ENCODE results near the gene LPAR5. TPM values are rescaled to one million over a fixed set of nuclear protein-coding genes. Genes with fewer than 3 reads are reported as not detected.

The LPAR5 gene
- total RNA-seq, 2 experiments from 2014 or later, result 2.8 to 3.0 TPM

GRCh38 chr12:6631549-6631961 is 4.2 kb downstream of the LPAR5 start:
- H3K27ac Mint-ChIP-seq, result peak overlapping the region; percentile 91
- H3K4me1 Mint-ChIP-seq (ENCODE audit: low read depth), result peaks cover 68% of the 10 kb centered on the region
- Histone ChIP-seq H3K27me3 (ENCODE audit: control insufficient read depth in 1 of 2, insufficient read depth in 2 of 2, low read length in 2 of 2) (no peaks in the 10 kb centered on the region), H3K4me3 (ENCODE audit: low read length) (peak overlapping the region; percentile 51), H3K4me1 (ENCODE audit: insufficient read depth, low read length) (peaks cover 78% of the 10 kb centered on the region), H3K27ac (ENCODE audit: low read depth in 1 of 2, low read length in 2 of 2) (peak overlapping the region; percentile 66 to 67), H3K9me3 (ENCODE audit: control insufficient read depth in 1 of 2, insufficient read depth in 1 of 2, low read length in 2 of 2) (no peaks in the 10 kb centered on the region), H3K36me3 (ENCODE audit: insufficient read depth, low read length) (no peaks in the 10 kb centered on the region)
- POLR2A ChIA-PET, result interaction anchor here (0.7 to 1.9 kb wide), 10 partner anchors 9 to 155 kb away, joined by 3 to 10 read pairs (median 4); partner anchors contain the start of genes COPS7A and ZNF384
- H3K4me3 Mint-ChIP-seq, result peak overlapping the region; percentile 78
- DNase-seq (peak in 3 of 14 experiments; percentile 28 to 61 (median 31)), ATAC-seq (ENCODE audit: poor library complexity) (peak; percentile 27)
- no peaks in the 10 kb centered on the region for H3K27me3 Mint-ChIP-seq
- intact Hi-C loops (cut with DNase I, micrococcal nuclease), result loop anchor here in 1 of 2 experiments (2.0 kb wide), 1 partner anchor 23 kb away; no protein-coding TSS in a partner anchor
- H3K9me3 Mint-ChIP-seq, result no peaks in the 10 kb centered on the region
- no peak for TF ChIP-seq CTCF (IDR thresholded peaks at IDR 0.05)
- no peaks in the 10 kb centered on the region for H3K36me3 Mint-ChIP-seq (ENCODE audit: low read depth)
- CTCF ChIA-PET, result no interaction called here

- H3K4me1 ChIP-seq (ENCODE audit: insufficient read depth, low read length), result peaks cover 70% of the 10 kb centered on the region
- intact Hi-C loops (cut with DNase I, micrococcal nuclease), result loop anchor here in 1 of 2 experiments (2.0 kb wide), 1 partner anchor 22 kb away; no protein-coding TSS in a partner anchor
- ChIA-PET CTCF (interaction anchor here (0.7 to 1.3 kb wide), 2 partner anchors 10 to 54 kb away, joined by 4 to 5 read pairs; no protein-coding TSS in a partner anchor), POLR2A (interaction anchor here (1.8 to 1.9 kb wide), 2 partner anchors 24 to 93 kb away, joined by 5 to 10 read pairs; partner anchors contain the start of gene COPS7A)
- Mint-ChIP-seq H3K27ac (peak overlapping the region; percentile 91), H3K36me3 (ENCODE audit: low read depth) (no peaks in the 10 kb centered on the region), H3K4me1 (ENCODE audit: low read depth) (peaks cover 64% of the 10 kb centered on the region), H3K9me3 (no peaks in the 10 kb centered on the region), H3K4me3 (peak overlapping the region; percentile 78), H3K27me3 (no peaks in the 10 kb centered on the region)
- ATAC-seq (ENCODE audit: poor library complexity) (no peak), DNase-seq (no peak)
- H3K27me3 ChIP-seq (ENCODE audit: control insufficient read depth in 1 of 2, insufficient read depth in 2 of 2, low read length in 2 of 2), result no peaks in the 10 kb centered on the region
- peak overlapping the region; percentile 66 to 67 for H3K27ac ChIP-seq (ENCODE audit: low read depth in 1 of 2, low read length in 2 of 2)
- H3K4me3 ChIP-seq (ENCODE audit: low read length), result peak overlapping the region; percentile 51
- no peaks in the 10 kb centered on the region for H3K36me3 ChIP-seq (ENCODE audit: insufficient read depth, low read length)
- no peak for TF ChIP-seq CTCF (IDR thresholded peaks at IDR 0.05)
- no peaks in the 10 kb centered on the region for H3K9me3 ChIP-seq (ENCODE audit: control insufficient read depth in 1 of 2, insufficient read depth in 1 of 2, low read length in 2 of 2)
Measured at GRCh38 chr12:6630736-6631135, 5.0 kb downstream of the LPAR5 start.

- Histone ChIP-seq H3K27ac (ENCODE audit: low read depth in 1 of 2, low read length in 2 of 2) (peak overlapping the region; percentile 22 to 56), H3K36me3 (ENCODE audit: insufficient read depth, low read length) (no peaks in the 10 kb centered on the region), H3K27me3 (ENCODE audit: control insufficient read depth in 1 of 2, insufficient read depth in 2 of 2, low read length in 2 of 2) (no peaks in the 10 kb centered on the region), H3K4me3 (ENCODE audit: low read length) (peak overlapping the region; percentile 58), H3K4me1 (ENCODE audit: insufficient read depth, low read length) (peaks cover 39% of the 10 kb centered on the region), H3K9me3 (ENCODE audit: control insufficient read depth in 1 of 2, insufficient read depth in 1 of 2, low read length in 2 of 2) (no peaks in the 10 kb centered on the region)
- Mint-ChIP-seq H3K4me1 (ENCODE audit: low read depth) (peaks cover 43% of the 10 kb centered on the region), H3K4me3 (peak overlapping the region; percentile 88), H3K9me3 (no peaks in the 10 kb centered on the region), H3K27ac (peak overlapping the region; percentile 70), H3K36me3 (ENCODE audit: low read depth) (peaks cover 6% of the 10 kb centered on the region), H3K27me3 (no peaks in the 10 kb centered on the region)
- CTCF ChIA-PET, result interaction anchor here (0.6 to 1.1 kb wide), 2 partner anchors 119 to 201 kb away, joined by 3 read pairs; partner anchors contain the start of gene P3H3
- ATAC-seq (ENCODE audit: poor library complexity) (peak; percentile 77), DNase-seq (peak in 9 of 14 experiments; percentile 25 to 80 (median 42))
- no peak for TF ChIP-seq CTCF (IDR thresholded peaks at IDR 0.05)
- intact Hi-C loops (cut with DNase I, micrococcal nuclease), result no loop called here
- POLR2A ChIA-PET, result interaction anchor here (0.6 to 2.8 kb wide), 9 partner anchors 15 to 246 kb away, joined by 3 to 15 read pairs (median 5); partner anchors contain the start of genes COPS7A, NOP2, SPSB2 and ZNF384
Measured at GRCh38 chr12:6627616-6628015, 8.1 kb downstream of the LPAR5 start.

All from CD4-positive, alpha-beta T cell (primary cell).